Measurements from ENCODE around the gene PRAMEF11.
"Not testable (repeated sequence)": the region's sequence is repeated elsewhere in the genome, so short reads cannot be mapped to it uniquely, and the experiment has no call there.

Gene PRAMEF11

DNA sequence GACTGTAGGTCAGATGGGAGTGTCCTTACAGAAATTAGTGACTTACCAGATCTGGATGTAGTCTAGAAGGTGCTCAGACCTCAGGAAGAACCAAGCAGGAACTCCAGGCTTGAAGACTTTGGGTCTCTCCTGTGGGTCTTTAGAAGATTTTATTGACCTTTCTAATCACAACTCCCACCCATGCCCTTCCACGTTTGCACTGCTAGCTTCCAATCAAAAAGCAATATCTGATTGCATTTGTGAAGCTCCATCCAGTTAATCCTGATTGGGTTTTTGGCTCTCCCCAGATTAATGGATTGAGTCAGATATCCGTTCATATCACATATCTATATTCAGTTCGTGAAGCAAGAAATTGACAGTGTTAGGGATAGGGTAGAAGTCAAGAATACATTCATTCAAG is at the start of gene PRAMEF11:
Gene PRAMEF11 (minus strand): TSS at position 101 of the 400 bp plus-strand sequence. CDS start 2,621 bp downstream, outside the sequence.
- not testable (repeated sequence) for DNase-seq

GRCh38 chr1:12878453-12878852 is 47.2 kb upstream of the PRAMEF11 start:
- DNase-seq = not testable (repeated sequence)

DNA sequence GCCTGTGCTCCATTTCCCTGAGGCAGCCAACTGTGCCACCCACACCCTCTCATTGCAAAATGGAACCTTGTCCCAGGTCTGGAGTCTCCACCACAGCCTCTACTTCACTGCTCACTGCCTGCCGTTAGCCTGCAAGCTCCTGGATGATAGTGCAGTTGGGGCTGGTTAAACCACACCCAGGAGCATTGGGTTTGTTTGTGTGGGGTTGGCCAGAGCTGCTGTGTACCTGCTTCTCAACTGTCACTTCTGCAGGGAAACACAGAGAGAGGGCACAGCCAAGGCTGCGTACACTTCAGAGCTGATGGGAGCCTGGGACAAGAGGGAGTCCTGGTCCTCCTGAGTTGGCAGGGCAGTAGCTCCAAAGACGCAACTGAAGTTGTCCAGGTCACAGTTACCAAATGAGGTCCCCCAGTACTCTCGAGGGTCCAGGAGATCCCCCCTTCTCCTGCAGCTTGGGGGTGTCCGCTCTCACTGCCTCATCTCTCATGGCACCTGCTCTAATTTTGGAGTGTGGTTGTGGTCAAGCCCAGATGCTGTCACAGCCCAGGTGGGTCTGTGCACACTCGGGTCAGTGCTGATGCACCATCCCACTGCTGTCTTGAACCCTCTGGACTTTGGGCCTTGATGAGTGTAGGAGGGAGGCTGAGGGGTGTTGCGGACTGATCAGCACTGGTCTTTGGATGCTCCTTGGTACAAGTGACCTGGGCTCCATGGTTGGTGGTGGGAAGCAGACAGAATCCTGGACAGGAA is 32.1 kb upstream of the PRAMEF11 start:
- not testable (repeated sequence) for DNase-seq

DNA sequence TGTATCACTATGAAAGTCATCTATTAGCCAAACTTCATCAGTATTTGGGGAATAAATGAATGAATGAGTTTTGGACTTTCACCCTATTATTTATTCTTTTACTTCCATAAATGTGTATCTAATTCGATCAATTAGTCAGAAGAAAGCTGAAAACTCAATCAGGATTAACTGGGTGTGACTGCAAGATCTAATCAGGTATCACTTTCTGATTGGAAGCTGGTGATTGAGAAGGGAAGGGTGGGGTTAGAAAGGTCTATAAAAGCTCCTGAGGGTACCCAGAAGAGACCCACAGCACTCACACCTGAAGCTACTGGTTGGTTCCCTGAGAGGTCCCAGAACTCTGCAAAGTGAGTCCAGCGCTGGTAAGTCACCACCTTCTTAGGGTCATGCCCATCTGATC is 25.6 kb upstream of the PRAMEF11 start, which contains the start of gene PRAMEF2:
Gene PRAMEF2 (plus strand): TSS at position 301 of the 400 bp plus-strand sequence. CDS start 1,924 bp downstream, outside the sequence.
- not testable (repeated sequence) for DNase-seq

GRCh38 chr1:12851779-12852178 is 20.6 kb upstream of the PRAMEF11 start:
- peak; percentile 53 for DNase-seq

DNA sequence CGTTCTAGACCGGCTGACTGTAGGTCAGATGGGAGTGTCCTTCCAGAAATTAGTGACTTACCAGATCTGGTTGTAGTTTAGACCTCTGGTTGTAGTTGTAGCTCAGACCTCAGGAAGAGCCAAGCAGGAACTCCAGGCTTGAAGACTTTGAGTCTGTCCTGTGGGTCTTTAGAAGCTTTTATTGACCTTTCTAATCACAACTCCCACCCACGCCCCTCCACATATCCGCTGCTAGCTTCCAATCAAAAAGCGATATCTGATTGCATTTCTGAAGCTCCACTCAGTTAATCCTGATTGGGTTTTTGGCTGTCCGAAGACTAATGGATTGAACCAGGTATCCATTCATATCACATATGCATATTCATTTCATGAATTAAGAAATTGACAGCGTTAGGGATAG is 17.4 kb upstream of the PRAMEF11 start, which contains the start of gene HNRNPCL1:
Gene HNRNPCL1 (minus strand): TSS at position 101 of the 400 bp plus-strand sequence. CDS start 431 bp downstream, outside the sequence.
- DNase-seq = not testable (repeated sequence)

- not testable (repeated sequence) for DNase-seq
These were observed 2.0 kb upstream of the PRAMEF11 start for GRCh38 chr1:12833251-12833650.

- DNase-seq = not testable (repeated sequence)
These were observed 12.1 kb downstream of the PRAMEF11 start for GRCh38 chr1:12819061-12819460.

GRCh38 chr1:12811409-12811784 is 19.8 kb downstream of the PRAMEF11 start:
- DNase-seq = no peak

DNA sequence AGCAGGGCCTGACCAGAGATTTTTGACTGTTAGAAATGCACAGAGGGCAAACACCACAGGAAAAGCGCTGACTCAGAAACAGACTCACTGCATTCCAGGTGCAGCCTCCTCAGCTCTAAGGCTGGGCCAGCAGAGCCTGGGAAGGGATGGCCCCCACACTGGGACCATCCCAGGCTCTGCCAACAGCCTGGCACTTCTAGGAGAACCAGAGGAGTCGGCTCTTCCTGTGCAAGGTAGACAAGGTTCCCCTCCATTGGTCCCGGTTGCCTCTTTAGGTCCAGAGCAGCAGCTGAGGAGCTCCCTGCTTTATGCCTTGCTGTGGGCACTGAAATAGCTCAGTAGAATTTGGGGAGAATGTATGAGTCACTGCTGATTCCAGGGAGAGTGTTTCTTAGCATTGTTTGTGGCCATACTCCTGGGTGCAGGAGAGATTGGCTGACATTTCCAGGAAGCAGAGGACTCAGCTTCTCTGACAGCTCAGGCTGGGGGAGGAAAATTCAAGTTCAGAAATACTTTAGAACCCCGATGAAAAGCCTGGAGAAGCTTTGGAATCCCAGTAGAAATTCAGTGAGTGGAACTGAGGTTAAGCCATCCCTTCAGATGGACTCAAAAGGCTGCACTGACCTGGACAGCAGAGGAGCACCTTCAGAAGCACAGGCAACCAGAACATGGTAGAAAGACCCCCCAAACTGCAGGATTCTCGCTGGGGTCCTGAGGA is 20.4 kb downstream of the PRAMEF11 start:
- DNase-seq = peak; percentile 64

DNA sequence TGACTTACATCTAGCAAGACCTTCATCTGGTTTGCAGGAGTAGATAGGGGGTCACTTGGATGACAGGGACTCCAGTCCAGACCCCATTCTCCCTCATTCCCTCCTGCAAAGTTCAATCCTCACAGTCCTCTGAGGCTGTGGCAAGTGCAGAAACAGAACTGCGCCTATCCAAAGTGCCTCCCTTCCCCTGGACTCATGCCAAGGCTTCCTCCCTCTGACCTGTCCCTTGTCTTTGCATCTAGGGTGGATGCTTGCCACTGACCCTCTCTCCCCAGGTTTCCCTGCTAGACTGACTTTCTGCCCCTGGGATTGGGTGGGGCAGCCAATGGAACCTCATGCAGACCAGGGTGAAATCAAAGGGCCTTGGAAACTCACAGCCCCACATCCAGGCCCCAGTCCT is 21.3 kb downstream of the PRAMEF11 start:
- DNase-seq = no peak

- no peak for DNase-seq
These were observed 31.5 kb downstream of the PRAMEF11 start for GRCh38 chr1:12799730-12800129.

- peak; percentile 71 for DNase-seq
These were observed 32.3 kb downstream of the PRAMEF11 start for GRCh38 chr1:12798911-12799310.

- not testable (repeated sequence) for DNase-seq
These were observed 40.1 kb downstream of the PRAMEF11 start, which contains the start of gene PRAMEF1 for GRCh38 chr1:12791097-12791496. Gene PRAMEF1 (plus strand): TSS chr1:12791397. CDS start chr1:12793228, 1,831 bp downstream.

DNA sequence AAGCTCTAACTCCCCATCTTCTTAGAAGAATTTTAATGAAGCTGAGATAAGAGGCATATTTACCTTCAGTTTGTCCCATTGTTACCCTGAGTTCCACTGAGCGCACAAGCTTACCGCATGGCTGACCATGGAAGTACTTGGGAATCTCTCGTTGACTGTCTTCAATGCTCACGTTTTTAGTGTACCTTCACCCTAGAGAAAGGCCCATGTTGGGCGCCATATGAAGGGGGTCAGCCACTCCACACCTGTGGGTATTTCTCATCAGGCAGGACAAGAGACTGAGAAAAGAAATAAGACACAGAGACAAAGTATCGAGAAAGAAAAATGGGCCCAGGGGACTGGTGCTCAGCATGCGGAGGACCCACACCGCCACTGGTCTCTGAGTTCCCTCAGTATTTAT is 46.5 kb downstream of the PRAMEF11 start:
- not testable (repeated sequence) for DNase-seq

GRCh38 chr1:12783783-12784182 is 47.4 kb downstream of the PRAMEF11 start:
- not testable (repeated sequence) for DNase-seq

DNA sequence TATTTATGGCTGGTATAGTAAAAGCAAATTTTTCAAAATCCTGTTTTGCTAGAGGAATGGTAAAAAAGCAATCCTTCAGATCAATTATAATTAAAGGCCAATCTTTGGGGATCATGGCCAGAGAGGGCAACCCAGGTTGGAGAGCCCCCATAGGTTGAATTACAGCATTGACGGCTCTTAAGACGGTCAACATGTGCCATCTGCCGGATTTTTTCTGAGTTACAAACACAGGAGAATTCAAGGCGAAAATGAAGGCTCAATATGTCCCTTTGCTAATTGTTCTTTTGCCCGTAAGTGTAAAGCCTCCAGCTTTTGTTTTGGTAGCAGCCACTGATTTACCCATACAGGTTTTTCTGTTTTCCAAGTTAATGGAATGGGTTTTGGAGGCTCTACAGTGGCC is 49.7 kb downstream of the PRAMEF11 start:
- not testable (repeated sequence) for DNase-seq

- no peak for DNase-seq
These were observed 52.3 kb downstream of the PRAMEF11 start for GRCh38 chr1:12778907-12779306.

DNA sequence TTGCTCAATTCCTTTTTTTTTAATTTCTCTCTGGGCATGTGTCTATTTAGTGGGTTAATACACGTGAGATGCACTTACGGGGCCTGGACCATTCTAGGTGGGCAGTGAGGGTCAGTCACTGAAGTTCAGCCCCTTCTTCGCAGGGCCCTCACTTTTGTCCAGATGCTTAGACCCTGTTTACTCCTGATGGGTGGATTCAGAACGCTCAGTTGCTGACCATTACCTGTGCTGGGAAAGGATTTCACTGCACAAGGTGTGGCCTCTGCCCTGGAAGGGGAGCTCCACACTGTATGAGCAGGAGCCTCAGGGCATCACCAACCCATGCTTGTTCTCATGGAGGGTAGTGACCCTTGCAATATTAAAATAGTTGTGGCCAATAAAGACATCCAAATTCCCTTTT is 53.1 kb downstream of the PRAMEF11 start:
- DNase-seq = no peak

- peak; percentile 37 for DNase-seq
These were observed 54.2 kb downstream of the PRAMEF11 start for GRCh38 chr1:12776801-12777557.

DNA sequence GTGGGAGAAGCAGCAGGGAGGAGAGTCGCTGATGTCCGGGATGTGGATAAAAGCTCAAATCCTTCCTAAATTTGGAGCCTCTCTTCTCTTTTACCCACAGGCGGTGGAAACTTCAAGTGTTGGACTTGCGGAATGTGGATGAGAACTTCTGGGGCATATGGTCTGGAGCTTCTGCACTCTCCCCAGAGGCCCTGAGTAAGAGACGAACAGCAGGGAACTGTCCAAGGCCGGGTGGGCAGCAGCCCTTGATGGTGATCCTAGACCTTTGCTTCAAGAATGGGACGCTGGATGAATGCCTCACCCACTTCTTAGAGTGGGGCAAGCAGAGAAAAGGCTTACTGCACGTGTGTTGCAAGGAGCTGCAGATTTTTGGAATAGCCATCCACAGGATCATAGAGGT is 55.8 kb downstream of the PRAMEF11 start:
- DNase-seq = no peak

- DNase-seq = no peak
These were observed 56.3 kb downstream of the PRAMEF11 start for GRCh38 chr1:12774801-12775345.
